ENCODE results near the gene CRAMP1. TPM values are rescaled to one million over a fixed set of nuclear protein-coding genes. Genes with fewer than 3 reads are reported as not detected.

The CRAMP1 gene
- total RNA-seq, 6 donors from 2014 or later: 16.3 to 57.6 (median 20.6) TPM

- no peaks in the 10 kb centered on the region for H3K27me3 ChIP-seq
- ATAC-seq (ENCODE audit: low FRiP score in 2 of 2) (no peak), DNase-seq (no peak)
- no peak for TF ChIP-seq POLR2AphosphoS5 (IDR thresholded peaks at IDR 0.05)
- no peaks in the 10 kb centered on the region for H3K9me3 ChIP-seq
- H3K36me3 ChIP-seq: peaks cover 19 to 91% (median 58%) of the 10 kb centered on the region in 4 donors
- no peaks in the 10 kb centered on the region for H3K4me1 ChIP-seq
- no peak overlapping the region for H3K27ac ChIP-seq
- 97% methylated on average over 7 to 13 of the region's 13 CpGs for WGBS, 2 donors
- H3K4me3 ChIP-seq: no peak overlapping the region
These were observed 20.4 kb downstream of the CRAMP1 start for GRCh38 chr16:1632638-1632970.

- H3K36me3 ChIP-seq: peaks cover 26 to 92% (median 63%) of the 10 kb centered on the region in 4 donors
- TF ChIP-seq POLR2AphosphoS5 (IDR thresholded peaks at IDR 0.05): no peak
- no peak for TF ChIP-seq CTCF (IDR thresholded peaks at IDR 0.05)
- TF ChIP-seq POLR2A (IDR thresholded peaks at IDR 0.05): no peak
- no peak for TF ChIP-seq EP300 (IDR thresholded peaks at IDR 0.05)
- no peaks in the 10 kb centered on the region for H3K9me3 ChIP-seq
- no peaks in the 10 kb centered on the region for H3K27me3 ChIP-seq
- ATAC-seq (ENCODE audit: low FRiP score in 2 of 2): no peak
- H3K4me3 ChIP-seq: no peak overlapping the region
- DNase-seq: no peak
- H3K27ac ChIP-seq: no peak overlapping the region
- no peaks in the 10 kb centered on the region for H3K4me1 ChIP-seq
- 93 to 95% methylated on average over 10 to 12 of the region's 12 CpGs for WGBS, 2 donors
These were observed 21.1 kb downstream of the CRAMP1 start for GRCh38 chr16:1633310-1633709.

- Histone ChIP-seq H3K9me3 (no peaks in the 10 kb centered on the region), H3K4me3 (no peak overlapping the region), H3K27ac (no peak overlapping the region), H3K27me3 (no peaks in the 10 kb centered on the region), H3K36me3 (peaks cover 33 to 93% (median 69%) of the 10 kb centered on the region in 4 donors), H3K4me1 (no peaks in the 10 kb centered on the region)
- no peak for TF ChIP-seq POLR2A (IDR thresholded peaks at IDR 0.05)
- TF ChIP-seq POLR2AphosphoS5 (IDR thresholded peaks at IDR 0.05): no peak
- TF ChIP-seq CTCF (IDR thresholded peaks at IDR 0.05): no peak
- TF ChIP-seq EP300 (IDR thresholded peaks at IDR 0.05): no peak
- DNase-seq (no peak), ATAC-seq (ENCODE audit: low FRiP score in 2 of 2) (no peak)
- WGBS, 2 donors: 89 to 97% methylated on average over 12 of the region's 12 CpGs
These were observed 22.4 kb downstream of the CRAMP1 start for GRCh38 chr16:1634541-1634940.

GRCh38 chr16:1635070-1635469 is 22.9 kb downstream of the CRAMP1 start:
- Histone ChIP-seq H3K27ac (no peak overlapping the region), H3K36me3 (peaks cover 33 to 93% (median 69%) of the 10 kb centered on the region in 4 donors), H3K4me3 (no peak overlapping the region), H3K27me3 (no peaks in the 10 kb centered on the region), H3K9me3 (no peaks in the 10 kb centered on the region), H3K4me1 (peaks cover 0 to under 1% (median 0%) of the 10 kb centered on the region in 4 donors)
- ATAC-seq (ENCODE audit: low FRiP score in 2 of 2) (no peak), DNase-seq (no peak)
- 86 to 91% methylated on average over 12 to 13 of the region's 13 CpGs for WGBS, 2 donors
- TF ChIP-seq POLR2AphosphoS5 (IDR thresholded peaks at IDR 0.05) (no peak), CTCF (IDR thresholded peaks at IDR 0.05) (no peak), POLR2A (IDR thresholded peaks at IDR 0.05) (no peak), EP300 (IDR thresholded peaks at IDR 0.05) (no peak)

- H3K4me1 ChIP-seq: peaks cover 0 to 17% (median 0%) of the 10 kb centered on the region in 4 donors
- DNase-seq: no peak
- peaks cover 44 to 95% (median 78%) of the 10 kb centered on the region in 4 donors for H3K36me3 ChIP-seq
- no peaks in the 10 kb centered on the region for H3K27me3 ChIP-seq
- no peak for ATAC-seq (ENCODE audit: low FRiP score in 2 of 2)
- TF ChIP-seq POLR2A (IDR thresholded peaks at IDR 0.05): no peak
- no peak for TF ChIP-seq POLR2AphosphoS5 (IDR thresholded peaks at IDR 0.05)
- TF ChIP-seq EP300 (IDR thresholded peaks at IDR 0.05): no peak
- TF ChIP-seq CTCF (IDR thresholded peaks at IDR 0.05): no peak
- no peak overlapping the region for H3K4me3 ChIP-seq
- no peaks in the 10 kb centered on the region for H3K9me3 ChIP-seq
- no peak overlapping the region for H3K27ac ChIP-seq
- 88 to 91% methylated on average over 11 of the region's 11 CpGs for WGBS, 2 donors
These were observed 25.4 kb downstream of the CRAMP1 start for GRCh38 chr16:1637526-1637925.
